Mucosa of descending colon (tissue), 3 donors: ENCODE measurements around the gene NUP54. TPM values are rescaled to one million over a fixed set of nuclear protein-coding genes. Genes with fewer than 3 reads are reported as not detected.

Experiments used
- ATAC-seq: fragments of 200-7000 bp; cut with Tn5 transposase; one replicate; pipeline ENCODE4 v1.9.1; 2020; ENCODE audit warnings: mild to moderate bottlenecking, moderate library complexity
- DNase-seq, 3 donors: peaks; one replicate each; pipeline ENCODE4 v3.0.0-alpha.2; 2020
- H3K36me3 ChIP-seq: fragments of 200-600 bp; one replicate; pipeline ENCODE4 v1.8.0; 2021; ENCODE audit warnings: low read depth, mild to moderate bottlenecking
- H3K4me1 ChIP-seq: fragments of 200-600 bp; one replicate; pipeline ENCODE4 v1.8.0; 2021; ENCODE audit warnings: low read depth, mild to moderate bottlenecking
- H3K4me3 ChIP-seq: fragments of 200-600 bp; one replicate; pipeline ENCODE4 v1.8.0; 2021; ENCODE audit warnings: mild to moderate bottlenecking
- H3K9me3 ChIP-seq: fragments of 200-600 bp; one replicate; pipeline ENCODE4 v1.8.0; 2021; ENCODE audit warnings: mild to moderate bottlenecking
- CTCF ChIP-seq: fragments of 200-600 bp; IDR thresholded peaks from one replicate; pipeline ENCODE4 v1.8.0; 2022; ENCODE audit warnings: antibody characterized with exemption, mild to moderate bottlenecking
- intact Hi-C, 2 donors: fragments of 100-400 bp; cut with DNase I in 1 of 2; cut with micrococcal nuclease in 1 of 2; formaldehyde crosslinking; loops; one replicate each; pipeline versions ENCODE4 v1.11.0 to v1.11.1; 2022; cut with DNase I, micrococcal nuclease
- total RNA-seq, 3 donors: library from RNA; stranded (reverse); fragmentation: NEBNext Ultra II Directional in 2 of 3; extraction: Animal tissue kit (Norgen Biotek cat#: 25700) in 2 of 3; gene quantifications; one replicate each; pipeline versions ENCODE4 v1.2.1 to v1.2.4, GENCODE V29; 2021 to 2023
- donor health status: DM: no; HTN: no; CAD: no; lungs with moderate emphysema.
- donor health status: DM: no; HTN: no; CAD: no.
- donor health status: DM: no; HTN: yes; CAD: no.

NUP54 gene
- total RNA-seq, 3 donors from 2014 or later, result 32.1 to 40.3 (median 36.4) TPM

- ATAC-seq (peak; percentile 26), DNase-seq (no peak)
- H3K4me3 ChIP-seq, result no peak overlapping the region
- no peak for TF ChIP-seq CTCF
- no peaks in the 10 kb centered on the region for H3K36me3 ChIP-seq
- no peaks in the 10 kb centered on the region for H3K9me3 ChIP-seq
- H3K4me1 ChIP-seq, result peaks cover 36% of the 10 kb centered on the region
- intact Hi-C loops, result loop anchor here in 1 of 2 donors (10.0 kb wide), 1 partner anchor 110 kb away; the partner anchor contains the start of gene STBD1
These were observed 46.1 kb upstream of the NUP54 start for GRCh38 chr4:76194325-76194724.

DNA sequence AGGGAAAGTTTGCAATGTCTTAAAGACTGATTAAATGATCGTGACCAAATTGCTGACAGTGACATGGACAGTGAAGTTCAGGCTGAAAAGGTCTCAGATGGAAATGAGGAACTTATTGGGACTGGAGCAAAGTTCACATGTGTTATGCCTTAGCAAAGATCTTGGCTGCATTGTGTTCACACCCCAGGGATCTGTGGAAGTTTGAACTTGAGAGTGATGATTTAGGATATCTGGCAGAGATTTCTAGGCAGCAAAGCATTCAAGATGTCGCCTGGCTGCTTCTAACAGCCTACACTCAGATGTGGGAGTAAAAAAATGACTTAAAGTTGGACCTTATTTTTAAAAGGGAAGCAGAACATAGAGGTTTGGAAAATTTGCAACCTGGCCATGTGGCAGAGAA lies 44.0 kb upstream of the NUP54 start:
- ATAC-seq, result peak; percentile 34
- intact Hi-C loops, result loop anchor here in 1 of 2 donors (10.0 kb wide), 1 partner anchor 113 kb away; the partner anchor contains the start of gene STBD1
- Histone ChIP-seq H3K9me3 (no peaks in the 10 kb centered on the region), H3K36me3 (no peaks in the 10 kb centered on the region), H3K4me3 (no peak overlapping the region), H3K4me1 (peaks cover 20% of the 10 kb centered on the region)
- TF ChIP-seq CTCF, result no peak
- DNase-seq, result no peak

- intact Hi-C loops, result loop anchor here in 1 of 2 donors (10.0 kb wide), 1 partner anchor 186 kb away; no protein-coding TSS in a partner anchor
- Histone ChIP-seq H3K4me1 (peaks cover 3% of the 10 kb centered on the region), H3K36me3 (no peaks in the 10 kb centered on the region), H3K4me3 (no peak overlapping the region), H3K9me3 (no peaks in the 10 kb centered on the region)
- no peak for DNase-seq
- no peak for TF ChIP-seq CTCF
- no peak for ATAC-seq
These were observed 40.4 kb upstream of the NUP54 start for GRCh38 chr4:76188557-76188956.

DNA sequence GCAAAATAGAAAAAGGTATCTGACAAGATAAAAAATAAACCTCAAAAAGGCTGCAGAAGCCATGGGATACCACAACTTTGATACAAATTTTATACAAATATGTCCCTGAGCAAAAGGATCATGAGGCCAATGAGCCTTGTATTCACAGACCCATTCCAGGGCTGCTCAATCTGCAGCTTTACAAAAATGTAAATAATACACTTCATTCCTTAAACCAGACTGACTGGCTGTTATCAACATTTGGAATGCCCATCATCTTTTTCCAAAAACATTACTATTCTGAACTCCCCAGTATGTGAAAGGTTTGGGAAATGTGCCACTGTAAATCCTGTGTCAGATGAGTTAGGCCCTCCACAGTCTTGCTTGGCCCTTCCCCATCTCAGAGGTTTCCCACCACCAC lies 40.0 kb upstream of the NUP54 start:
- Histone ChIP-seq H3K9me3 (no peaks in the 10 kb centered on the region), H3K36me3 (no peaks in the 10 kb centered on the region), H3K4me1 (peaks cover 3% of the 10 kb centered on the region), H3K4me3 (no peak overlapping the region)
- no peak for ATAC-seq
- TF ChIP-seq CTCF, result no peak
- no peak for DNase-seq
- intact Hi-C loops, result loop anchor here in 1 of 2 donors (10.0 kb wide), 1 partner anchor 187 kb away; no protein-coding TSS in a partner anchor

DNA sequence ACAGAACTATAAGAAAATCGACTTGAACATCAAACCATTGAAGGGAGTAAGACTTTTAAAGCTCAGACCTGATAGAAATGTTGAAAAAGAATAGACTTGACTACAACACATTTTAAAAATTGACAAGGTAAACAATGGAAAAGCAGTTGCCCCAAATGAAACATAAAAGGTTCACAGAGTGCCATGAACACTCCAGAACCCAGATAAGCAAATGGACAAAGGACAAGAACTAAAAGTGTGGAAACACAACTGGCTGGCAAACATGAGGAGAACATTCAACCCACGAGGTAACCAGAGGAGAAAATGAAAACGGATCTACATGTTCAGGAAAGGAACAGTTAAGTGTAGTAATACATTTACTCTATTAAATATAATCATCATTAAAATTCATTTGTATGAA lies 39.0 kb upstream of the NUP54 start:
- H3K4me1 ChIP-seq, result no peaks in the 10 kb centered on the region
- no peak overlapping the region for H3K4me3 ChIP-seq
- no peaks in the 10 kb centered on the region for H3K9me3 ChIP-seq
- ATAC-seq, result no peak
- no peak for DNase-seq
- intact Hi-C loops, result loop anchor here in 1 of 2 donors (10.0 kb wide), 1 partner anchor 188 kb away; no protein-coding TSS in a partner anchor
- H3K36me3 ChIP-seq, result no peaks in the 10 kb centered on the region
- TF ChIP-seq CTCF, result no peak

GRCh38 chr4:76182463-76182862 lies 34.3 kb upstream of the NUP54 start:
- Histone ChIP-seq H3K36me3 (peaks cover 4% of the 10 kb centered on the region), H3K4me3 (no peak overlapping the region), H3K9me3 (no peaks in the 10 kb centered on the region), H3K4me1 (no peaks in the 10 kb centered on the region)
- DNase-seq (no peak), ATAC-seq (no peak)
- intact Hi-C loops, result loop anchor here in 1 of 2 donors (10.0 kb wide), 1 partner anchor 192 kb away; no protein-coding TSS in a partner anchor
- no peak for TF ChIP-seq CTCF
